Putamen (tissue), 1 donor: ENCODE data around the gene UFD1.

Source experiments
- DNase-seq: peaks from one replicate; pipeline ENCODE4 v3.0.0-alpha.2; 2016; ENCODE audit warnings: low spot score

Gene UFD1

DNA sequence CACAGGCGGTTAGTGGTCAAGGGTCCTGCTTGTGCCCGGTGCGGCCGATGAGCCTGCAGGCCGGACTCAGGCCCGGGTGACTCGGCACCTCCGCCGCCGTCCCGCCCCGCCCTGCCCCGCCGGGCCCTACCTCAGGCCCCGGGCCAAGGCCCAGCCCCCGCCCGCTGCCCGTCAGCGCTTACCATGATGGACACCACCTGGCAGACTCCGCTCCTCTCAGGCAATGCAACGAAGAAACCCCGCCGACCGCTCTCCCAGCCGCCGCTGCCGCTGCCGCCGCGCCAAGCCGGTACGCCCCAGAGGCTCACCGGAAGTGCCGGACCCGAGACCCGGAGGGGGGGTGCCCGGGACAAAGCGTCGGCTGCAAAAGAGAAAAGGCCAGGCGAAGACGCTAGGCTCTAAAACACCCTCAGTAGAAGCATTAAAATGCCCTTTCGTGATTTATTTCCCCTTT, at the start of gene UFD1:
Gene UFD1 (minus strand): TSS at position 293 of the 454 bp plus-strand sequence. CDS start 108 bp downstream, at position 185.
- peak; percentile 83 for DNase-seq

DNA sequence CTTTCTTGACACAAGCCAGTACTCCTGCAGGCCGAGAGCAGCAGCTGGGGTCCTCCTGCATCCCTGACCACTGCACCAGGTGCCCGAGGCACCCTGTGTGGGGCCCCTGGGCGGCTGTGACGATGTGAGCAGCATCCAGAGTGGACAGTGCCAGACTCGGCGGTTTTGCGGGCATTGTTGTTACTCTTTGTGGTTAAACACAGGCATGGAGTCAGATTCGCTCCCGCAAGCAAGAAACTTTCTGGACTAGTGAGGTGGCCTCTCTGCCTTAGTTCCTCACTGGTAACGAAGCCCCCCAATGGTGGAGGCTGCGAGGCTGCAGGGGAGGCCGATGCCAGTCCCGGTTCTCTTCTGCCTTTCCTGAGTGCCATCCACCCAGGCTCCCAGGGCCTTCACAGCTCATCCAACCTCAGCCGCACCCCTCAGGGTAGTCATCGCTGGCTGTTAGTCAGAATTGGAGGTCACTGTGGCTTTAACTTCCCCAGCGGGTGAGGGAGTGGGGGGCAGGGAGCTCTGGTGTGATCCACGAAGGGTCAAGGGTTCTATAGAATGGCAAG, 48.9 kb upstream of the UFD1 start:
- DNase-seq = no peak

DNA sequence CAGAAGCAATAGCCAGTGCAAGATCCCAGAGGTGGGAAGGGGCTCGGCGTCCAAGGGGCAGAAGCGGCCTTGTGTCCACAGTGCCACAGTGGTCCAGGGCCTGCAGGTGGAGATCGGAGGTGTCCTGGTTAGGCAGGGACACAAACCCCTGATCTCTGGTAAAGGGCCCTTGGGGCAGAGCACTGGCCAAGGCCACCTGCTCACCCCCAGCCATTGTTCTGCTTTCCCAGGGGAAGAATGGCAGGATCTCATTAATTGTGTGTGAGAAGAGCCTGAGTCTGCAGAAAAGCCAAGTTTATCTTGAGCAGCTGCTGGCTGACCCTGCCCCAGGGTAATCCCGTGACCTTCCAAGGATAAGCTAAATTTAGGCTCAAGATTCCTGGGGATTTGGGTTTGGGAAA, 48.3 kb upstream of the UFD1 start:
- DNase-seq = no peak

DNA sequence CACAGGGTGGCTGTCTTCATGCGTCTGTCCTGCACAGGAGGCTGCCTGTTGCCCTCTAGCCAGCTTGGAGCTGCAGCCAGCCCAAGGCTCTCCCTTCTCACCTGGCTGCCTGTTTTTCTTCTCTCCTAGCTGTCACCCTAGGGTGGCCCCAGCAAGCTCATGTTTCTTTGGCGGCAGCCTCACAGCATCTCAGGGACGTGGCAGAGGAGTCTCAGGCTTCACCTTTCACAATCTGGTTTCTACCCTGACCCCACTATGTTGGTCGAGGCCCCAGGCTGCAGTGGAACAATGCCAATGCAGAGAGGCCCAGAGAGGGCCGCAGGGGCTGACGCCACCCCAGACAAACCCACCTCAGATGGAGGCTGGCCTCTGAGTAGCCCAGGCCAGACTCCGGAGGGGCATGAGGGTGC, 47.7 kb upstream of the UFD1 start:
- DNase-seq = no peak

- DNase-seq = no peak
These were observed 47.2 kb upstream of the UFD1 start for GRCh38 chr22:19526076-19526701.

DNA sequence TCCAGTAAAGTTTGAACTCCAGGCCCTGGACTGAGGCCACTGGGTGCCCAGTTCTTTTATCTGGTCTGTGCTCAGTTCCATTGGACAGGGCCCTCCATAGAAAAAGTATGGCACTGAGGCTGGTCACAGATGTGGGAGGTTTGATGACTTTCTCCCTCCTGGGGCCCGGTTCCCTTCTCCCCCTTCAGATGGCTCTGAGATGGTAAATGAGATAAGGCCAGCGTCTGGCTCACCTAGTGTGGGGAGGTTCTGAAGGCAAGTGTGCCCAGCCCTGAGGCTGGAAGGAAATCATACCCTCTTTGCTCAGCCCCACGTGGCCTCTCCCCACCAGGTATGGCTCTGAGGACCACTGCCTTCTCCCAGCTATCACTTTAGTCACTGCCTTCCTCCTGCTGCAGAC, 46.7 kb upstream of the UFD1 start:
- DNase-seq = no peak

DNA sequence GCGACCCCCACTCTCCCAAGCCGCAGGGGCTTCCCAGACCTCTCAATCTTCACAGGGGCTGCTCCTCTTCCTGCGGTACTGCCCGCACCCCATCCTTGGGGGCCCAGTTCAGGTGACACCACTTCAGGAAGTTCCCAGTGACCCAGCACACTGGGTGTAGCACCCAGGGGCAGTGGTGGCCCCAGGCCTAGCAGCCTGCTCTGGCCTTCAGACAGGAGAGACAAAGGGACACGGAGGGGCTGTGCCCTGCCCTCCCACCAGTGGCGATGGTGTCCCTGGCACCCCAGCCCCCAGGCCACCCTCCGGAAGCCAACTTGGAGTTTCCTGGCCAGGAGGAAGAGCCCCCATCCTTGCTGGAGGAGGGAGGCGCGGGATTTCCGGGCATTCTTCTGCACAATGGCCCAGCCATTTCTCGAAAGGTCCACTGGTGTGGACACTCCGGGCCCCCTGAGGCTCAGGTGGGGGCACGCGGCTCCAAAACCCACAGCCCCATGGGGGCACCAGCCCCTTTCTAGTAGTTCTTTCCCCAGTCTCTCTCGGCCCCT, 46.2 kb upstream of the UFD1 start:
- DNase-seq = no peak

DNA sequence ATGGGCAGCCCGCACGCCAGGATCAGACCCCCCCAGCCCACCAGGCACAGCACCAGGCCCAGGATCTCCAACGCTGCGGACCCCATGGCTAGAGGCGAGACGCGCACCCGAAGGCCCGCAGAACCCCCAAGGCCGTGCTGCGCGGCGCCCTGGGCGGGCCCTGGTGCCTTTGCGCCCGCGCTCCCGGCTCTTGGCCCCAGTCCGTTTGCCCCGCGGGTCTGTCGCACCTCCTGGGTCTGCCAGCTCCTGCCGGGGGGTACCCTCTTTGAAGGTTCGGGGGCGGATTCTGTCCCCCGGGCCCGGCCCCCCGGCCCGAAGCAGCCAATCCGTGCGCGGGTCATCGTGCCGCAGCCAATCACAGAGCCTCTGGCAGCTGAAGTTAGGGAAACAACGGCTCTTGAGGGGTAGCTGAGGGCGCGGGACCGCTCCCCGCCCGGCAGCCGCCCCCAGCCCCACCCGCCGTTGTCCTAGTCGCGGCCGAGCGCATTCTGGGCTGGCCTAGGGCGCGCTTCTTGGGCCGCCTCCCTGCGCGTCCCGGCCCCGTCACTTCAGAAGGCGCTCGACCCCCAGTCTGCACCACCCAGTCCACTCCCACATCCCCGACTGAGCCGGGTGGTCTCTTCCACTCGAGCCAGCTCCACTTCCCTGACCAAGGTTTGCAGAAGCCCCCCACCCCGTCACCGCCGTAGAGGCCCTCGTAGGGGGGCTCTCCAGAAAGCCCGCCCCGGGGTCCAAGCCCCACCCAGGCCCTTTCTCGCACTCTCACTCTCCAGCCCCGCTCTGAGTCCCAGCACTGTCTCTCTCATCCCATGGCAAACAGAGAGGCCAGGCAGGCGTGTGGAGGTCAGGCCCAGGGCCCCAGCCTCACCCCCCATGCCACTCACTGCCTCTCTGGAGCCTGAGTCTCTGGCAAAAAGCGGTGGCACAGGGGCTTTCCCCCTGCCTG, 45.5 kb upstream of the UFD1 start, which contains the start of gene CLDN5:
Gene CLDN5 (minus strand): TSS at position 241 of the 946 bp plus-strand sequence. CDS start 155 bp downstream, at position 86.
- DNase-seq = peak; percentile 29

DNA sequence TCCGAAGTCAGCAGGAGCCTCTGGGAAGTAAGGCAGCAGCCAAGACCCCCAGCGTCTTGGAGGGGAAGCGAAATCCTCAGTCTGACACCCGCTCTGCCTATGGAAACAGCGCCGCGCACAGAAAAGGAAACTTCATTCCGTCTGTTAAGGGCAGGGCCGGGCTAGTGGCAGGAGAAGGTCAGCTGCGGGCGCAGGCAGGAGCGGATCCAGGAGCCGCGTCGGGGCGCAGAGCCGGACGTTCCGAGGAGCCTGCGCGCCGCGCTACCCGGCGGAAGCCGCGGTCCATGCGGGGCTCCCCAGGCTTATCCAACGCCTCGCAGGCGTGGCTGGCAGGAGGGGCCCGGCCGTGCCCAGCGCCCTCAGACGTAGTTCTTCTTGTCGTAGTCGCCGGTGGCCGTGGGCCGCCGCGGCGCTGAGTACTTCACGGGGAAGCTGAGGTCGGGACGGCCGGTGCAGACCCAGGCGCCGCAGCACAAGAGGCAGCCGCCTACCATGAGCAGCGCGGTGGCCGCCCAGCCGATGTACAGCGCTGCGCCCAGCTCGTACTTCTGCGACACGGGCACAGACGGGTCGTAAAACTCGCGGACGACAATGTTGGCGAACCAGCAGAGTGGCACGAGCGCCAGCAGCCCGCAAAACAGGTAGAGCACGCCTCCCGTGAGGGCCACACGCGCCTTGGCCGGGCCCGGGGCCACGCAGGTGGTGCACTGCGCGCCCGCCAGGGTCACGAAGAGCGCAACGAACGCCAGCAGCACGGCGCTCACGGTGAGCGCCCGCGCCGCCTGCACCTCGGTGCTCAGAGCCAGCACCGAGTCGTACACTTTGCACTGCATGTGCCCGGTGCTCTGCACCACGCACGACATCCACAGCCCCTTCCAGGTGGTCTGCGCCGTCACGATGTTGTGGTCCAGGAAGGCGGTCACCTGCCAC, 44.5 kb upstream of the UFD1 start:
- no peak for DNase-seq

DNA sequence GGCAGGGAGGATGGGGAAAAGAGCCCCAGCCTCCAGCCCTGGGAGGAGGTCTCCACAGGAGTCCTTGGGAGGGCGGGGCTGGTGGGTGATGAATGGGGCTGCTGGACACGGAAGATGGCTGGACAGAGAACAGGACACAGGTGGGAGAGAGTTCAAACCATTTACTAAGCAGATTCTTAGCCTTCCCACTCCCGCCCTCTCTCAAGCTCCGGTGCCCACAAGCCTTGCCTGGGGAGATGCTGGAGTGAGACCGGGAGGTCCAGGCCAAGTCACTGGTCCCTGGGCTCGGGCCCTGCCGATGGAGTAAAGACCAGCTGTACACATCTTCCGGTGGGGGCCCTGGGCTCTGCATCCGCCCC, 43.9 kb upstream of the UFD1 start:
- no peak for DNase-seq

GRCh38 chr22:19522190-19522880, 43.3 kb upstream of the UFD1 start:
- peak; percentile 39 for DNase-seq

GRCh38 chr22:19520566-19521305, 41.7 kb upstream of the UFD1 start:
- DNase-seq = no peak

DNA sequence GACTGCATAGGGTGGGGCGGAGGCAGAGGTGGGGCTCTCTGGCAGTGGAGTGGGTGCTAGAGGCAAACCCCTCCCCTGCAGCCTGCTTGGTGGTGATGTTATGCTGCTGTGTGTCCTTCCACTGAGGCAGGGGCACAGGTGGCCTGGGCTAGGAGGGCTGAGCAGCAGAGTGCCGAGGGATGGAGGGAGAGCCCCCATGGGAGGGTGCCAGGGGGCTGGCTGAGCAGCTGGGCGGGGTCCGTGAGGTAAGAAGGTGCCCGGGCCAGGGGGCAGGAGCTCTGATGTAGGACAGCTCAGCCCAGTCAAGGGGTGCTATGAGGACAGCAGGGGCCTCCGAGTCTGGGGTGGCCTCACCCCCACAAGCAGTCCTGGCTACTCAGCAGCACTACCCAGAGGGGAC, 41.0 kb upstream of the UFD1 start:
- DNase-seq = no peak

DNA sequence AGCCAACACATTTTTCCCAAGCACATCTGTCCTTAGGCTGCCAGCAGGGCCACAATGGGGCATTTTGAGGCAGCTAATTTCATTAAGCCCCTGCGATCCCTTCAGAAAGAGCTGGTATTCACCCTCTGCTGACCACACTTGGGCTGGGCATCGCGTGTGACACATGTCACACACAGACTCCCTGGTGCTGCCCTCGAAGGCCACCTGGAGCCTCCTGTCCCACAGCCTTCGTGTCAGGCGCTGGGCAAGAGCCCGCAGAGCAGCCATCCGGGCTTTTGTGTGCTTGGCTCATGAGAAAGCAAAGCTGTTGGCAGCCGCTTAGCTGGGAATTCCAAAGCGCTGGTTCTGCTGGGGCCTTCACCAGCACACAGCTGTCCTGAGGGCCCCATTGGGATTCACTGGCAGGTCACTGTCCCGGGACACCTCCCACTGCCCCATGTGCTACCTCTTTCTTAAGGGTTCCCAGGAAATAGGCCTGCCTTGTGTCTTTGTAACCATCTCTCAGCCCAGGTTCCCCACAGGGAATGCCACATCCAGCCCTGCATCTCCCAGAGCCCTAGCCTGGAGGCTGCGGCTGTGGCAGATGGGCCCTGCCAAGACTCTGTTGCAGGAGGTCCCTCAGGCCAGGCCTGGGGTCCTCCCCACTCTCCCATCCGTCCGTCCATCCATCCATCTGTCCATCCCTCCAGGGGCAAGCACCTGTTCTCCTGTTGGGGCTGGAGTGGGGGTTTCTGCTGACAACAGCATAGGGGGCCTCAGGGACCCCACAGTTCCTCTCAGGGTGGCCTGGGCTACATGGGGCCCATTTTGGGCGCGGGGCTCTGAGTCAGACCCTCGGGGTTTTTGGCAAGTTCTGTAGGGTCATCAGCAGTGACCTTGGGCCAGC, 40.3 kb upstream of the UFD1 start:
- no peak for DNase-seq

GRCh38 chr22:19518635-19519034, 39.6 kb upstream of the UFD1 start:
- DNase-seq = no peak

GRCh38 chr22:19517919-19518611, 39.1 kb upstream of the UFD1 start:
- no peak for DNase-seq

- no peak for DNase-seq
These were observed 38.1 kb upstream of the UFD1 start for GRCh38 chr22:19517171-19517500.

GRCh38 chr22:19516378-19517170, 37.6 kb upstream of the UFD1 start:
- DNase-seq = no peak
